Measurements from ENCODE around the gene MAD1L1.

- no peak for TF ChIP-seq CTCF (IDR thresholded peaks at IDR 0.05; ENCODE audit: insufficient read depth, low read length, poor library complexity, severe bottlenecking)
- TF ChIP-seq EZH2phosphoT487 (conservative IDR thresholded peaks at IDR 0.05; ENCODE audit: low read length): no peak
Observed at GRCh38 chr7:2175091-2175490, 57.7 kb downstream of the MAD1L1 start.
